ENCODE data around the gene DRC7. TPM values are rescaled to one million over a fixed set of nuclear protein-coding genes. Genes with fewer than 3 reads are reported as not detected.

The DRC7 gene
- total and polyA plus RNA-seq, 2 experiments from 2014 or later = not detected

- DNase-seq = no peak
- Histone ChIP-seq H3K4me1 (ENCODE audit: insufficient read depth) (no peaks in the 10 kb centered on the region; the same call in 1 of the 2 replicates), H3K9ac (no peak overlapping the region), H3K27ac (no peak overlapping the region), H3K9me2 (ENCODE audit: insufficient read depth) (no peaks in the 10 kb centered on the region), H3K27me3 (replicated peaks; ENCODE audit: insufficient read depth) (no peaks in the 10 kb centered on the region), H3F3A (ENCODE audit: insufficient read depth) (0 out of 2 replicates have a peak, but pooled peaks cover under 1% of the 10 kb centered on the region), H2AFZ (no peak overlapping the region), H3K79me2 (ENCODE audit: insufficient read depth) (peaks cover 12% of the 10 kb centered on the region; the same call in 1 of the 2 replicates), H3K9me3 (ENCODE audit: low read depth) (no peaks in the 10 kb centered on the region), H3K4me2 (ENCODE audit: unreplicated experiment) (no peak overlapping the region), H3K4me3 (no peak overlapping the region), H3K36me3 (ENCODE audit: low read depth) (no peaks in the 10 kb centered on the region; the same call in 1 of the 2 replicates), H4K20me1 (ENCODE audit: insufficient read depth) (no peaks in the 10 kb centered on the region)
- TF ChIP-seq EZH2 (IDR thresholded peaks at IDR 0.05; ENCODE audit: insufficient read depth, poor library complexity, severe bottlenecking) = no peak
- no peak for TF ChIP-seq EZH2phosphoT487 (IDR thresholded peaks at IDR 0.05; ENCODE audit: insufficient read depth, low read depth)
- in situ Hi-C loops (cut with MboI) = no loop called here
- WGBS, 2 experiments (ENCODE audit: low coverage in 1 of 2, low lambda C conversion rate in 2 of 2, missing lambda C conversion rate in 2 of 2) = 92% methylated on average over 4 of the region's 4 CpGs
These were observed 47.9 kb downstream of the DRC7 start for GRCh38 chr16:57742543-57742942.

GRCh38 chr16:57743458-57743857, 48.9 kb downstream of the DRC7 start:
- H3K27me3 ChIP-seq (replicated peaks; ENCODE audit: insufficient read depth) = no peaks in the 10 kb centered on the region

GRCh38 chr16:57743886-57744641, 49.5 kb downstream of the DRC7 start:
- H3K36me3 ChIP-seq (ENCODE audit: low read depth) = no peaks in the 10 kb centered on the region; the same call in 1 of the 2 replicates
- H3K4me3 ChIP-seq = no peak overlapping the region
- no peaks in the 10 kb centered on the region for H3F3A ChIP-seq (ENCODE audit: insufficient read depth)
- no peak overlapping the region for H3K9ac ChIP-seq
- H3K9me2 ChIP-seq (ENCODE audit: insufficient read depth) = no peaks in the 10 kb centered on the region
- no peak overlapping the region for H3K27ac ChIP-seq
- H3K9me3 ChIP-seq (ENCODE audit: low read depth) = no peaks in the 10 kb centered on the region
- no peaks in the 10 kb centered on the region for H3K4me1 ChIP-seq (ENCODE audit: insufficient read depth)
- H3K27me3 ChIP-seq (replicated peaks; ENCODE audit: insufficient read depth) = no peaks in the 10 kb centered on the region
- H3K4me2 ChIP-seq (ENCODE audit: unreplicated experiment) = no peak overlapping the region
- in situ Hi-C loops (cut with MboI) = no loop called here
- whole genome bisulfite sequencing, 2 experiments (ENCODE audit: low coverage in 1 of 2, low lambda C conversion rate in 2 of 2, missing lambda C conversion rate in 2 of 2) = 89 to 95% methylated on average over 22 to 23 of the region's 23 CpGs
- no peak overlapping the region for H2AFZ ChIP-seq
- TF ChIP-seq EZH2phosphoT487 (IDR thresholded peaks at IDR 0.05; ENCODE audit: insufficient read depth, low read depth) = no peak
- no peak for TF ChIP-seq EZH2 (IDR thresholded peaks at IDR 0.05; ENCODE audit: insufficient read depth, poor library complexity, severe bottlenecking)
- H3K79me2 ChIP-seq (ENCODE audit: insufficient read depth) = peaks cover 4% of the 10 kb centered on the region; the same call in 1 of the 2 replicates
- no peaks in the 10 kb centered on the region for H4K20me1 ChIP-seq (ENCODE audit: insufficient read depth)
- no peak for DNase-seq

More at GRCh38 chr16:57743458-57743857, 48.9 kb downstream of the DRC7 start:
- Histone ChIP-seq H3K9ac (no peak overlapping the region), H3K4me2 (ENCODE audit: unreplicated experiment) (no peak overlapping the region), H3K36me3 (ENCODE audit: low read depth) (no peaks in the 10 kb centered on the region; the same call in 1 of the 2 replicates), H3K9me3 (ENCODE audit: low read depth) (no peaks in the 10 kb centered on the region), H3K9me2 (ENCODE audit: insufficient read depth) (no peaks in the 10 kb centered on the region), H4K20me1 (ENCODE audit: insufficient read depth) (no peaks in the 10 kb centered on the region), H3K79me2 (ENCODE audit: insufficient read depth) (peaks cover 10% of the 10 kb centered on the region; the same call in 1 of the 2 replicates), H3F3A (ENCODE audit: insufficient read depth) (no peaks in the 10 kb centered on the region), H3K4me3 (no peak overlapping the region), H3K4me1 (ENCODE audit: insufficient read depth) (no peaks in the 10 kb centered on the region), H3K27ac (no peak overlapping the region), H2AFZ (no peak overlapping the region)
- in situ Hi-C loops (cut with MboI) = no loop called here
- WGBS, 2 experiments (ENCODE audit: low coverage in 1 of 2, low lambda C conversion rate in 2 of 2, missing lambda C conversion rate in 2 of 2) = 92% methylated on average over 10 of the region's 10 CpGs
- no peak for DNase-seq
- TF ChIP-seq EZH2 (IDR thresholded peaks at IDR 0.05; ENCODE audit: insufficient read depth, poor library complexity, severe bottlenecking) = no peak
- TF ChIP-seq EZH2phosphoT487 (IDR thresholded peaks at IDR 0.05; ENCODE audit: insufficient read depth, low read depth) = no peak

- in situ Hi-C loops (cut with MboI) = no loop called here
- Histone ChIP-seq H3K4me3 (no peak overlapping the region), H3K27me3 (replicated peaks; ENCODE audit: insufficient read depth) (no peaks in the 10 kb centered on the region), H4K20me1 (ENCODE audit: insufficient read depth) (no peaks in the 10 kb centered on the region), H3K9ac (no peak overlapping the region), H3F3A (ENCODE audit: insufficient read depth) (no peaks in the 10 kb centered on the region), H3K4me1 (ENCODE audit: insufficient read depth) (no peaks in the 10 kb centered on the region), H3K9me3 (ENCODE audit: low read depth) (no peaks in the 10 kb centered on the region), H2AFZ (no peak overlapping the region), H3K79me2 (ENCODE audit: insufficient read depth) (no peaks in the 10 kb centered on the region), H3K36me3 (ENCODE audit: low read depth) (no peaks in the 10 kb centered on the region; the same call in 1 of the 2 replicates), H3K27ac (no peak overlapping the region), H3K9me2 (ENCODE audit: insufficient read depth) (no peaks in the 10 kb centered on the region), H3K4me2 (ENCODE audit: unreplicated experiment) (no peak overlapping the region)
- WGBS, 2 experiments (ENCODE audit: low coverage in 1 of 2, low lambda C conversion rate in 2 of 2, missing lambda C conversion rate in 2 of 2) = 87 to 92% methylated on average over 6 to 7 of the region's 7 CpGs
- DNase-seq = no peak
- TF ChIP-seq EZH2 (IDR thresholded peaks at IDR 0.05; ENCODE audit: insufficient read depth, poor library complexity, severe bottlenecking) = no peak
- no peak for TF ChIP-seq EZH2phosphoT487 (IDR thresholded peaks at IDR 0.05; ENCODE audit: insufficient read depth, low read depth)
These were observed 50.0 kb downstream of the DRC7 start for GRCh38 chr16:57744642-57744903.

All from GM23248 (cell line).